ENCODE data around the gene CACNA2D1. TPM values are rescaled to one million over a fixed set of nuclear protein-coding genes. Genes with fewer than 3 reads are reported as not detected.

CACNA2D1 gene
- total RNA-seq, 1 experiment from 2014 or later = 36.2 TPM

DNA sequence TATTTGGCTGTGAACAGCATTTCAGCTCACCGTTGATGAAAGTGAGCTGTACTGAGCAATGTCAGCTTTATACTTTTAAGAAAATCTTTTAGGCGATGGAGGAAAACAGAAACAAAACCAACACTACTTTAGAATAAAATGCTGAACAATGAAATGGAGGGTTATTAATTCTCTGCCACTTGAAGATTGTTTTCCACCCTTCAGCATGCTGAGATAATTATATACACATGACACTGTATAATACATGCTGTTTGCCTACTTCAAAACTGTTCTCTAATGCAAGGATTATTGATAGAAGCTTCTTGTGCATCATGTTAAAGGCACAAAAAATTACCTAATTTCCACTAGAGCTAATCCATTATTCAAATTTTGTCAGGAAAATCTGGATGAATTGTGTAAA, 66.8 kb downstream of the CACNA2D1 start:
- no CpG with 5 or more reads among the region's 2 CpGs for WGBS (ENCODE audit: extremely low coverage, insufficient read length, low lambda C conversion rate)
- Histone ChIP-seq H2AK5ac (ENCODE audit: insufficient read length, low read length) (no peak overlapping the region), H3K14ac (ENCODE audit: insufficient read depth, low read length) (no peak overlapping the region), H3K79me2 (ENCODE audit: insufficient read depth, low read length) (no peaks in the 10 kb centered on the region), H3K23me2 (ENCODE audit: insufficient read length, low read depth, low read length, poor library complexity, severe bottlenecking) (no peaks in the 10 kb centered on the region), H4K8ac (replicated peaks; ENCODE audit: insufficient read length, low read depth, low read length) (no peak overlapping the region), H3K9me3 (ENCODE audit: control insufficient read depth, low read depth, low read length) (no peaks in the 10 kb centered on the region), H2BK20ac (ENCODE audit: low read depth, low read length, poor library complexity, severe bottlenecking) (no peak overlapping the region), H4K91ac (ENCODE audit: insufficient read length, low read depth, low read length) (no peak overlapping the region), H4K20me1 (ENCODE audit: control insufficient read depth, insufficient read depth, insufficient read length) (no peaks in the 10 kb centered on the region), H4K5ac (ENCODE audit: insufficient read length, low read depth, low read length) (no peak overlapping the region), H3K9ac (ENCODE audit: extremely low read depth, insufficient read length, low read length) (no peak overlapping the region), H2BK12ac (ENCODE audit: insufficient read length, low read depth, low read length) (no peak overlapping the region), H3K18ac (ENCODE audit: insufficient read length, low read depth, low read length) (no peak overlapping the region), H2BK15ac (ENCODE audit: low read depth, low read length) (no peak overlapping the region), H3K4ac (ENCODE audit: low read depth, low read length) (no peak overlapping the region), H3K27ac (ENCODE audit: insufficient read length, low read depth, low read length) (no peak overlapping the region), H2AFZ (ENCODE audit: low read length) (no peak overlapping the region), H3K79me1 (ENCODE audit: insufficient read depth, low read depth, low read length, poor library complexity, severe bottlenecking) (no peaks in the 10 kb centered on the region), H3K27me3 (ENCODE audit: insufficient read depth, low read length) (no peaks in the 10 kb centered on the region), H2BK5ac (ENCODE audit: insufficient read length, low read length) (no peak overlapping the region), H3T11ph (ENCODE audit: low read length) (no peak overlapping the region), H3K4me2 (ENCODE audit: insufficient read depth, insufficient read length, low read length) (no peak overlapping the region), H2BK120ac (ENCODE audit: low read depth, low read length, poor library complexity, severe bottlenecking) (no peak overlapping the region), H3K56ac (ENCODE audit: insufficient read length, low read depth, low read length) (no peak overlapping the region), H3K23ac (ENCODE audit: insufficient read length, low read depth, low read length) (no peak overlapping the region), H3K4me1 (ENCODE audit: insufficient read depth, low read length) (no peaks in the 10 kb centered on the region)
- TF ChIP-seq, protein P1, sequence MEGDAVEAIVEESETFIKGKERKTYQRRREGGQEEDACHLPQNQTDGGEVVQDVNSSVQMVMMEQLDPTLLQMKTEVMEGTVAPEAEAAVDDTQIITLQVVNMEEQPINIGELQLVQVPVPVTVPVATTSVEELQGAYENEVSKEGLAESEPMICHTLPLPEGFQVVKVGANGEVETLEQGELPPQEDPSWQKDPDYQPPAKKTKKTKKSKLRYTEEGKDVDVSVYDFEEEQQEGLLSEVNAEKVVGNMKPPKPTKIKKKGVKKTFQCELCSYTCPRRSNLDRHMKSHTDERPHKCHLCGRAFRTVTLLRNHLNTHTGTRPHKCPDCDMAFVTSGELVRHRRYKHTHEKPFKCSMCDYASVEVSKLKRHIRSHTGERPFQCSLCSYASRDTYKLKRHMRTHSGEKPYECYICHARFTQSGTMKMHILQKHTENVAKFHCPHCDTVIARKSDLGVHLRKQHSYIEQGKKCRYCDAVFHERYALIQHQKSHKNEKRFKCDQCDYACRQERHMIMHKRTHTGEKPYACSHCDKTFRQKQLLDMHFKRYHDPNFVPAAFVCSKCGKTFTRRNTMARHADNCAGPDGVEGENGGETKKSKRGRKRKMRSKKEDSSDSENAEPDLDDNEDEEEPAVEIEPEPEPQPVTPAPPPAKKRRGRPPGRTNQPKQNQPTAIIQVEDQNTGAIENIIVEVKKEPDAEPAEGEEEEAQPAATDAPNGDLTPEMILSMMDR (conservative IDR thresholded peaks at IDR 0.05) = no peak
- H3K4me3 Mint-ChIP-seq = no peak overlapping the region
- no peaks in the 10 kb centered on the region for H3K36me3 Mint-ChIP-seq (ENCODE audit: insufficient read depth in 1 of 3, low read depth in 3 of 3)
- no peaks in the 10 kb centered on the region for H3K27me3 Mint-ChIP-seq (ENCODE audit: low read depth)
- DNase-seq = no peak
- H3K4me1 Mint-ChIP-seq = peaks cover 19 to 20% of the 10 kb centered on the region in 2 experiments
- H3K27ac Mint-ChIP-seq = no peak overlapping the region
- H3K9me3 Mint-ChIP-seq = no peaks in the 10 kb centered on the region
